Activated CD8-positive, alpha-beta T cell treated with anti-CD3 and anti-CD28 coated beads for 36 hours (primary cell): ENCODE results near the gene KRTAP13-2. TPM values are rescaled to one million over a fixed set of nuclear protein-coding genes. Genes with fewer than 3 reads are reported as not detected.

Experiments
- ATAC-seq: fragments of 200-7000 bp; cut with Tn5 transposase; one replicate; pipeline ENCODE4 v1.10.0; 2021; ENCODE audit warnings: mild to moderate bottlenecking, moderate library complexity
- CTCF ChIA-PET: fragments of 350-600 bp; sonication (Branson Sonifier 250); formaldehyde crosslinking; loops from one replicate; lab custom pipeline; 2021; ENCODE audit warnings: antibody characterized with exemption; lab: Charles Lee
- POLR2A ChIA-PET: fragments of 350-600 bp; sonication (Branson Sonifier 250); formaldehyde crosslinking; loops from one replicate; lab custom pipeline; 2021; ENCODE audit warnings: antibody characterized with exemption; lab: Charles Lee
- DNase-seq: peaks from one replicate; pipeline ENCODE4 v3.0.0-alpha.2; 2020
- H3K27ac Mint-ChIP-seq: one replicate; pipeline ENCODE4 v1.8.0; 2021; ENCODE audit warnings: mild to moderate bottlenecking, mixed read lengths
- H3K27me3 Mint-ChIP-seq: one replicate; pipeline ENCODE4 v1.8.0; 2021; ENCODE audit warnings: mixed read lengths
- H3K36me3 Mint-ChIP-seq: one replicate; pipeline ENCODE4 v1.8.0; 2021; ENCODE audit warnings: low read depth, mixed read lengths
- H3K4me1 Mint-ChIP-seq: one replicate; pipeline ENCODE4 v1.8.0; 2021; ENCODE audit warnings: low read depth, mixed read lengths
- H3K4me3 Mint-ChIP-seq: one replicate; pipeline ENCODE4 v1.8.0; 2021; ENCODE audit warnings: mild to moderate bottlenecking, moderate library complexity, mixed read lengths
- H3K9me3 Mint-ChIP-seq: one replicate; pipeline ENCODE4 v1.8.0; 2021; ENCODE audit warnings: mixed read lengths
- intact Hi-C: fragments of 100-400 bp; cut with micrococcal nuclease; formaldehyde crosslinking; loops from one replicate; pipeline ENCODE4 v1.10.0; 2022
- microRNA-seq: library from miRNA; unstranded; fragments of <30 nt; microRNA quantifications from one replicate; pipeline ENCODE4 v1.2.0, GENCODE V29; 2022; ENCODE audit warnings: borderline microRNAs expressed, borderline replicate concordance
- total RNA-seq, 2 experiments: library from RNA; stranded (reverse); gene quantifications; one replicate each; pipeline ENCODE4 v1.2.3, GENCODE V29; 2021
- TF ChIP-seq, protein P1 (sequence below): fragments of 200-600 bp; IDR thresholded peaks from one replicate; pipeline ENCODE4 v1.8.0; 2022; ENCODE audit warnings: antibody characterized with exemption, mild to moderate bottlenecking

The KRTAP13-2 gene
- total RNA-seq, 2 experiments from 2014 or later = not detected

DNA sequence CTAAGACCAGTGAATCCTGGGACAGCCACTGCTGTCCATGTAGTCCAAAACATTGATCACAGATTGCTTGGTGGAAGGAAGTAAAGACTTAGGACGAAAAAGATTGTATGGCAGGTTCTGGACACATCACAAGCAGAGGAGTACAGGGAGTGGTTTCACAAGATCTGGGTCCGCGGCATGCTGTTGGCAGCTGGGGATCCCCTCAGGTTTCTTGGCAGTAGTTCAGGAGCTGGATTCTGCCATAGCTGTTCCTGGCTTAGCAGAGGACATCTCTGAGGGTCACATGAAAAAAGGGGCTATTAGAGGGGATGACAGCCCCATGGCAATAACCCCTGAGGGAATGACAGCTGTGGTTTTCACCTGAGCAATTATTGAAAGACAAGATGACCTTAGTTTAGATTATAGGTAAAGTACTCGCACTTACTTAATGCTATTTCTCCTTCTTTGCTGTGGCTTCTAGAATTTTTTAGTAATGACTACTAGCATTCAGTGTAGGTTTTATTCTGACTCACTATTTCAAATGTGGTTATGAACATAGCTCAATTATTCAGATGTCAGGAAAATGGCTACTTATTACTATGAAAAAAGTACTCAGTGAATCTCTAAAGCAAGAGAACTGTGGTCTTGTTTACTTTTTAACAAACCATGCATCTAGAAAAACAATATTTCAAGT is 42.7 kb downstream of the KRTAP13-2 start:
- ATAC-seq (no peak), DNase-seq (no peak)
- H3K36me3 Mint-ChIP-seq = peaks cover 1% of the 10 kb centered on the region
- H3K9me3 Mint-ChIP-seq = peaks cover 12% of the 10 kb centered on the region
- POLR2A ChIA-PET = no interaction called here
- CTCF ChIA-PET = interaction anchor here (0.6 kb wide), 1 partner anchor 784 kb away, joined by 3 read pairs; no protein-coding TSS in a partner anchor
- no peak overlapping the region for H3K27ac Mint-ChIP-seq
- H3K4me3 Mint-ChIP-seq = no peak overlapping the region
- H3K4me1 Mint-ChIP-seq = no peaks in the 10 kb centered on the region
- intact Hi-C loops = no loop called here
- H3K27me3 Mint-ChIP-seq = peaks cover 3% of the 10 kb centered on the region
- TF ChIP-seq, protein P1, sequence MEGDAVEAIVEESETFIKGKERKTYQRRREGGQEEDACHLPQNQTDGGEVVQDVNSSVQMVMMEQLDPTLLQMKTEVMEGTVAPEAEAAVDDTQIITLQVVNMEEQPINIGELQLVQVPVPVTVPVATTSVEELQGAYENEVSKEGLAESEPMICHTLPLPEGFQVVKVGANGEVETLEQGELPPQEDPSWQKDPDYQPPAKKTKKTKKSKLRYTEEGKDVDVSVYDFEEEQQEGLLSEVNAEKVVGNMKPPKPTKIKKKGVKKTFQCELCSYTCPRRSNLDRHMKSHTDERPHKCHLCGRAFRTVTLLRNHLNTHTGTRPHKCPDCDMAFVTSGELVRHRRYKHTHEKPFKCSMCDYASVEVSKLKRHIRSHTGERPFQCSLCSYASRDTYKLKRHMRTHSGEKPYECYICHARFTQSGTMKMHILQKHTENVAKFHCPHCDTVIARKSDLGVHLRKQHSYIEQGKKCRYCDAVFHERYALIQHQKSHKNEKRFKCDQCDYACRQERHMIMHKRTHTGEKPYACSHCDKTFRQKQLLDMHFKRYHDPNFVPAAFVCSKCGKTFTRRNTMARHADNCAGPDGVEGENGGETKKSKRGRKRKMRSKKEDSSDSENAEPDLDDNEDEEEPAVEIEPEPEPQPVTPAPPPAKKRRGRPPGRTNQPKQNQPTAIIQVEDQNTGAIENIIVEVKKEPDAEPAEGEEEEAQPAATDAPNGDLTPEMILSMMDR = no peak

DNA sequence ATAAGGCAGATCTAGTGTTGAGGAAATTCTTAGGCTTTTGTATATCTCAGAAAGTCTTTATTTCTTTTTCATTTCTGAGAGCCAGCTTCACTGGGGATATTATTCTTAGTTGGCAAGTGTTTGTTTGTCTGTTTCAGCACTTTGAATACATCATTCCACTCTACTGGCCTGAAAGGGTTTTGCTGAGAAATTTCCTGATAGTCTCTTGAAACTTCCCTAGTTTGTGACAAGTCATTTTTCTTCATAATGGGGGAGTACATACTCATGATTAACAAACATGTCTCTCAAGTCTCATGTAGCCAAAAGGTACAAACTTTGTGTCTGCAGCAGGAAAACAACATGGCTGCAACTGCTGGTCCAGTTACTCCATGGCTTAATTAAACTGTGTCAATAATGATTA is 45.7 kb downstream of the KRTAP13-2 start:
- CTCF ChIA-PET = interaction anchor here (1.2 kb wide), 1 partner anchor 14 kb away, joined by 3 read pairs; no protein-coding TSS in a partner anchor

More for the DNA sequence above, 45.7 kb downstream of the KRTAP13-2 start:
- peaks cover 3% of the 10 kb centered on the region for H3K27me3 Mint-ChIP-seq
- H3K4me1 Mint-ChIP-seq = no peaks in the 10 kb centered on the region
- DNase-seq (no peak), ATAC-seq (no peak)
- H3K36me3 Mint-ChIP-seq = peaks cover 1% of the 10 kb centered on the region
- POLR2A ChIA-PET = no interaction called here
- no peak overlapping the region for H3K4me3 Mint-ChIP-seq
- peaks cover 12% of the 10 kb centered on the region for H3K9me3 Mint-ChIP-seq
- H3K27ac Mint-ChIP-seq = no peak overlapping the region
- intact Hi-C loops = no loop called here
- TF ChIP-seq, protein P1 = no peak

Small RNA genes lying within 50 kb of the gene (microRNA-seq; reads per million reads assigned to microRNA genes)
- not detected for gene MIR4327

Other genes starting within 250 kb of the KRTAP13-2 start
- gene CLDN17, start 205.5 kb downstream of the KRTAP13-2 start, total RNA-seq = not detected
- not detected for gene CLDN8, start 156.2 kb downstream of the KRTAP13-2 start, total RNA-seq
- not detected for gene KRTAP24-1, start 89.3 kb downstream of the KRTAP13-2 start, total RNA-seq
- not detected for gene KRTAP25-1, start 82.8 kb downstream of the KRTAP13-2 start, total RNA-seq
- gene KRTAP26-1, start 52.0 kb downstream of the KRTAP13-2 start, total RNA-seq = not detected
- not detected for gene KRTAP27-1, start 34.6 kb downstream of the KRTAP13-2 start, total RNA-seq
- not detected for gene KRTAP23-1, start 23.7 kb downstream of the KRTAP13-2 start, total RNA-seq
- gene KRTAP13-1, start 23.8 kb upstream of the KRTAP13-2 start, total RNA-seq = not detected
- not detected for gene KRTAP13-3, start 53.7 kb upstream of the KRTAP13-2 start, total RNA-seq
- gene KRTAP13-4, start 57.9 kb upstream of the KRTAP13-2 start, total RNA-seq = not detected
- gene KRTAP15-1, start 68.0 kb upstream of the KRTAP13-2 start, total RNA-seq = not detected
- not detected for gene KRTAP19-1, start 108.1 kb upstream of the KRTAP13-2 start, total RNA-seq
- gene KRTAP19-2, start 115.2 kb upstream of the KRTAP13-2 start, total RNA-seq = not detected
- not detected for gene KRTAP19-3, start 119.7 kb upstream of the KRTAP13-2 start, total RNA-seq
- gene KRTAP19-4, start 124.9 kb upstream of the KRTAP13-2 start, total RNA-seq = not detected
- gene KRTAP19-5, start 129.9 kb upstream of the KRTAP13-2 start, total RNA-seq = not detected
- not detected for gene KRTAP19-6, start 169.6 kb upstream of the KRTAP13-2 start, total RNA-seq
- not detected for gene KRTAP19-7, start 189.0 kb upstream of the KRTAP13-2 start, total RNA-seq
- not detected for gene KRTAP22-2, start 218.1 kb upstream of the KRTAP13-2 start, total RNA-seq
- not detected for gene KRTAP6-3, start 220.2 kb upstream of the KRTAP13-2 start, total RNA-seq
- not detected for gene KRTAP6-2, start 226.6 kb upstream of the KRTAP13-2 start, total RNA-seq
- not detected for gene KRTAP22-1, start 228.8 kb upstream of the KRTAP13-2 start, total RNA-seq
- not detected for gene KRTAP6-1, start 241.7 kb upstream of the KRTAP13-2 start, total RNA-seq
- not detected for gene KRTAP20-1, start 244.2 kb upstream of the KRTAP13-2 start, total RNA-seq
- not detected for gene KRTAP20-4, start 248.4 kb upstream of the KRTAP13-2 start, total RNA-seq